ENCODE data around the gene RASGRP1. TPM values are rescaled to one million over a fixed set of nuclear protein-coding genes. Genes with fewer than 3 reads are reported as not detected.

The RASGRP1 gene
- total and polyA plus RNA-seq, 8 donors, result 0.60 to 4.7 (median 1.5) TPM

- FAIRE-seq, result no peak
- H3K4me1 ChIP-seq, result no peaks in the 10 kb centered on the region
- no peak overlapping the region for H3K4me3 ChIP-seq
- H3K27ac ChIP-seq, result no peak overlapping the region
- WGBS, 2 donors, result 78 to 89% methylated on average over 2 of the region's 2 CpGs
- no peaks in the 10 kb centered on the region for H3K9me3 ChIP-seq
- no peak for TF ChIP-seq CTCF (IDR thresholded peaks at IDR 0.05)
- H3K36me3 ChIP-seq, result no peaks in the 10 kb centered on the region
- DNase-seq, result no peak
- no peak for ATAC-seq
- H3K27me3 ChIP-seq, result no peaks in the 10 kb centered on the region
- intact Hi-C loops (cut with DNase I), result no loop called here
These were observed 38.5 kb downstream of the RASGRP1 start for GRCh38 chr15:38526158-38526557.

DNA sequence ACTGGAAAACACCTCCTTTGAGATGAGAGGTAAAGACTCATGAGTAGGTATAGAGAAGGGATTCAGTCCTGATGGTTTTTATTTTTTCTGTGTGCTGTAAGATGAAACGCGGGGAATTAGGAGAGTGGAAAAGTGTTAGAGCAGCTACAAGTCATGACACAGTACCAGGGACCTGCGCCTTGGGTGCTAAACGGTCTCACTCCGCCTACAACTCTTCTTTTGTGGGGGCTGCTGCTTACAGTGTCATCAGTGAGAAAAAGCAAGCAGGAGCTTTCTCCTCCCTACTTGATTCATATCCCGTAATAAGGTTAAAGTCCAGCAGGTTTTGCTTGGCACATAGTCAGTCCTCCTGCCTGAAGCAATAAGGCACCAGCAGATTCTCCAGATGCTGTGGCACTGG is 39.1 kb downstream of the RASGRP1 start:
- H3K4me3 ChIP-seq, result no peak overlapping the region
- no peaks in the 10 kb centered on the region for H3K27me3 ChIP-seq
- H3K36me3 ChIP-seq, result no peaks in the 10 kb centered on the region
- WGBS, 2 donors, result 89 to 93% methylated on average over 6 of the region's 6 CpGs
- no peaks in the 10 kb centered on the region for H3K4me1 ChIP-seq
- no peaks in the 10 kb centered on the region for H3K9me3 ChIP-seq
- no peak for FAIRE-seq
- TF ChIP-seq CTCF (IDR thresholded peaks at IDR 0.05), result no peak
- no peak overlapping the region for H3K27ac ChIP-seq
- no peak for DNase-seq
- intact Hi-C loops (cut with DNase I), result no loop called here
- ATAC-seq, result no peak

DNA sequence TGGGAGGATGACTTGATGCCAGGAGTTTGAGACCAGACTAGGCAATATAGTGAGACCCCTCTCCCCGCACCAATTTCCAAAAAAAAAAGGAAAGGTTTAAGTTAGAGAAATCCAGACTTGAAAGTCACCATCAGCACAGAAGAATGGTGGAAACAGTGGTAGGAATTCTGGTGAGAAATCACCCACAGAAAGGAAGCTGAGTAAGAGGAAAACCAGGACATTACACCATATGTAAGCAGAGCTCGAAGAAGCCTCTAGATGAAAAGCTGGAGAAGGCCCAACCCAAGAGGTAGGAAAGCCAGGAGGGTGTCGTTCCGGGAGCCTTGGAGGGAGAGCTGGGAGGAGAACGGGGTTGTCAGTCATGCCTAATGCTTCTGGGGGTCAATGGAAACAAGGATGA is 40.5 kb downstream of the RASGRP1 start:
- Histone ChIP-seq H3K9me3 (no peaks in the 10 kb centered on the region), H3K4me3 (no peak overlapping the region), H3K36me3 (no peaks in the 10 kb centered on the region), H3K27me3 (no peaks in the 10 kb centered on the region), H3K4me1 (no peaks in the 10 kb centered on the region), H3K27ac (no peak overlapping the region)
- no peak for TF ChIP-seq CTCF (IDR thresholded peaks at IDR 0.05)
- 82 to 89% methylated on average over 5 of the region's 5 CpGs for WGBS, 2 donors
- FAIRE-seq (no peak), DNase-seq (no peak), ATAC-seq (no peak)
- intact Hi-C loops (cut with DNase I), result no loop called here

GRCh38 chr15:38522922-38523321 is 41.7 kb downstream of the RASGRP1 start:
- H3K9me3 ChIP-seq, result no peaks in the 10 kb centered on the region
- FAIRE-seq (no peak), DNase-seq (no peak), ATAC-seq (no peak)
- H3K4me3 ChIP-seq, result no peak overlapping the region
- H3K4me1 ChIP-seq, result no peaks in the 10 kb centered on the region
- WGBS, 2 donors, result 80 to 87% methylated on average over 4 of the region's 4 CpGs
- H3K36me3 ChIP-seq, result no peaks in the 10 kb centered on the region
- H3K27me3 ChIP-seq, result no peaks in the 10 kb centered on the region
- intact Hi-C loops (cut with DNase I), result no loop called here
- no peak for TF ChIP-seq CTCF (IDR thresholded peaks at IDR 0.05)
- no peak overlapping the region for H3K27ac ChIP-seq

DNA sequence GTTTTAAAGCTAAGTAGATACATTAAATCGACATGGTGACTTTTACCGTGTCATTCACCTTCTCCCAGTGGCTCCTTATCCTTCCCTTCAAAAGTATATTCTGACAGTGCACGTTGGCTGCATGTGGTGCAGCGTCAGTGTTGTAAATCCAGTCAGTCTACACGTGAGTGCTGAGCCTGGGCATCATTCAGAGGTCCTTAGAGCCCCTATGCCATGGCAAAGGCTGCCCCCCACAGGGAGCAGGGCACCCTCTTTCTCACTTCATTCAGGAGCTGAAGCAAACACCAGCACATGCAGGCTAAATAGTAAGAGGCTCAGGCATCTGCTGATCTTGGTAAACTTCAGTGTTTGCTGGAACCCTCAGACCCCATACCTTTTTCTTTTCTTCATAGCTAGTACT is 43.3 kb downstream of the RASGRP1 start:
- FAIRE-seq, result no peak
- DNase-seq, result no peak
- H3K9me3 ChIP-seq, result no peaks in the 10 kb centered on the region
- intact Hi-C loops (cut with DNase I), result no loop called here
- TF ChIP-seq CTCF (IDR thresholded peaks at IDR 0.05), result no peak
- H3K4me1 ChIP-seq, result no peaks in the 10 kb centered on the region
- ATAC-seq, result no peak
- H3K27ac ChIP-seq, result no peak overlapping the region
- 57% methylated on average over 5 of the region's 5 CpGs for WGBS, 2 donors
- no peak overlapping the region for H3K4me3 ChIP-seq
- no peaks in the 10 kb centered on the region for H3K27me3 ChIP-seq
- no peaks in the 10 kb centered on the region for H3K36me3 ChIP-seq
